ENCODE data around the gene LAD1.

- TF ChIP-seq, protein P1, sequence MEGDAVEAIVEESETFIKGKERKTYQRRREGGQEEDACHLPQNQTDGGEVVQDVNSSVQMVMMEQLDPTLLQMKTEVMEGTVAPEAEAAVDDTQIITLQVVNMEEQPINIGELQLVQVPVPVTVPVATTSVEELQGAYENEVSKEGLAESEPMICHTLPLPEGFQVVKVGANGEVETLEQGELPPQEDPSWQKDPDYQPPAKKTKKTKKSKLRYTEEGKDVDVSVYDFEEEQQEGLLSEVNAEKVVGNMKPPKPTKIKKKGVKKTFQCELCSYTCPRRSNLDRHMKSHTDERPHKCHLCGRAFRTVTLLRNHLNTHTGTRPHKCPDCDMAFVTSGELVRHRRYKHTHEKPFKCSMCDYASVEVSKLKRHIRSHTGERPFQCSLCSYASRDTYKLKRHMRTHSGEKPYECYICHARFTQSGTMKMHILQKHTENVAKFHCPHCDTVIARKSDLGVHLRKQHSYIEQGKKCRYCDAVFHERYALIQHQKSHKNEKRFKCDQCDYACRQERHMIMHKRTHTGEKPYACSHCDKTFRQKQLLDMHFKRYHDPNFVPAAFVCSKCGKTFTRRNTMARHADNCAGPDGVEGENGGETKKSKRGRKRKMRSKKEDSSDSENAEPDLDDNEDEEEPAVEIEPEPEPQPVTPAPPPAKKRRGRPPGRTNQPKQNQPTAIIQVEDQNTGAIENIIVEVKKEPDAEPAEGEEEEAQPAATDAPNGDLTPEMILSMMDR (IDR thresholded peaks at IDR 0.05; ENCODE audit: low read length), result peak; percentile 82
- TF ChIP-seq EZH2 (IDR thresholded peaks at IDR 0.05; ENCODE audit: borderline replicate concordance, low read length), result no peak
Observed at GRCh38 chr1:201447903-201448871, 49.1 kb upstream of the LAD1 start.

Measured in OCI-LY1 (cell line).